Adrenal gland (tissue), 12 donors: ENCODE data around the gene SLC6A8. TPM values are rescaled to one million over a fixed set of nuclear protein-coding genes. Genes with fewer than 3 reads are reported as not detected.

Experiments
- DNase-seq, 7 donors: peaks; one replicate each; pipeline ENCODE4 v3.0.0-alpha.2; 2019 to 2020
- H3K27ac ChIP-seq, 5 donors: fragments of 200-600 bp; sonication (generic) in 4 of 5; 1 replicate in 3 of 5; 2 replicates in 2 of 5; pipeline versions ENCODE4 v1.5.1 to v1.8.0; 2016 to 2020; ENCODE audit warnings: mild to moderate bottlenecking in 1 of 5
- H3K27me3 ChIP-seq: fragments of 200-600 bp; 2 replicates; pipeline ENCODE4 v1.8.0; 2021
- H3K36me3 ChIP-seq, 2 donors: fragments of 200-600 bp; replicated peaks in 1 of 2; 1 replicate in 1 of 2; 2 replicates in 1 of 2; pipeline versions ENCODE4 v1.5.1 to v1.8.0; 2018 to 2022
- H3K4me1 ChIP-seq, 2 donors: fragments of 200-600 bp; replicated peaks in 1 of 2; 1 replicate in 1 of 2; 2 replicates in 1 of 2; pipeline versions ENCODE4 v1.5.1 to v1.8.0; 2018 to 2021
- H3K4me3 ChIP-seq, 4 donors: fragments of 200-600 bp; sonication (generic) in 3 of 4; one replicate each; pipeline ENCODE4 v1.5.1; 2016 to 2018
- H3K9me3 ChIP-seq, 3 donors: fragments of 200-600 bp; sonication (generic) in 1 of 3; replicated peaks in 1 of 3; 1 replicate in 2 of 3; 2 replicates in 1 of 3; pipeline versions ENCODE4 v1.5.1 to v1.8.0; 2016 to 2021
- CTCF ChIP-seq, 6 experiments: fragments of 450-650 bp in 4 of 6; fragments of 200-600 bp in 2 of 6; sonication (generic) in 1 of 6; IDR thresholded peaks; 1 replicate in 5 of 6; 2 replicates in 1 of 6; pipeline versions ENCODE4 v1.5.1 to v1.8.0; 2016 to 2021; ENCODE audit warnings: antibody characterized with exemption in 6 of 6, mild to moderate bottlenecking in 2 of 6, moderate library complexity in 1 of 6
- POLR2A ChIP-seq, 2 donors: fragments of 450-650 bp; IDR thresholded peaks; one replicate each; pipeline ENCODE4 v1.6.1; 2017; ENCODE audit warnings: antibody characterized with exemption in 2 of 2, mild to moderate bottlenecking in 2 of 2, moderate library complexity in 1 of 2
- WGBS, 4 donors: extraction: QIAGEN DNeasy Blood & Tissue Kit in 2 of 4; methylation state at CpG; one replicate each; pipeline versions ENCODE4 v1.1.5 to v1.1.7; 2013 to 2017; 5-methylcytosine and 5-hydroxymethylcytosine counted together
- intact Hi-C, 2 donors: fragments of 100-400 bp; cut with DNase I; formaldehyde crosslinking; loops; one replicate each; pipeline versions ENCODE4 v1.14.1 to v1.15.0; 2022 to 2023
- polyA plus RNA-seq, 3 donors: library from polyadenylated mRNA; stranded (reverse); fragments of 200-250 nt in 2 of 3; fragments of 350-450 nt in 1 of 3; fragmentation: Illumina TruSeq in 1 of 3; extraction: RNeasy Lipid Tissue Mini Kit (QIAGEN cat#74804) in 1 of 3; gene quantifications; one replicate each; pipeline ENCODE4 v1.2.3, GENCODE V29; 2013 to 2014
- total RNA-seq, 9 donors: library from RNA; depleted of rRNA in 4 of 9; stranded (reverse); fragments of >200 nt in 4 of 9; fragments of 120-200 nt in 1 of 9; fragmentation: NEBNext Ultra II Directional in 1 of 9; extraction: Animal tissue kit (Norgen Biotek cat#: 25700) in 1 of 9; gene quantifications; one replicate each; pipeline versions ENCODE4 v1.1.0 to v1.2.4, GENCODE V29; 2013 to 2023
- donor health status: healthy with polysubstance abuse.
- donor health status: Bipolar disorder and iron deficiency.
- donor health status: DM: yes; HTN: yes; CAD: no.
- donor health status: DM: no; HTN: no; CAD: no.
- donor health status: DM: no; HTN: no; CAD: no.
- donor health status: DM: yes; HTN: yes; CAD: no.

The SLC6A8 gene
- total and polyA plus RNA-seq, 12 donors: 3.1 to 136 (median 67.0) TPM

- DNase-seq: peak in 2 of 7 donors; percentile 9 to 14
- H3K36me3 ChIP-seq: no peaks in the 10 kb centered on the region
- H3K4me3 ChIP-seq: no peak overlapping the region
- intact Hi-C loops: loop anchor here in 1 of 2 donors (5.0 kb wide), 1 partner anchor 120 kb away; no protein-coding TSS in a partner anchor
- no peaks in the 10 kb centered on the region for H3K4me1 ChIP-seq
- WGBS, 4 donors: 50 to 79% (median 64%) methylated on average over 13 to 52 of the region's 53 CpGs
- no peak overlapping the region for H3K27ac ChIP-seq
- peaks cover 24% of the 10 kb centered on the region for H3K27me3 ChIP-seq
- no peaks in the 10 kb centered on the region for H3K9me3 ChIP-seq
- no peak for TF ChIP-seq POLR2A (IDR thresholded peaks at IDR 0.05)
- TF ChIP-seq CTCF (IDR thresholded peaks at IDR 0.05): no peak
Measured at GRCh38 chrX:153672531-153673427, 14.9 kb upstream of the SLC6A8 start.

- Histone ChIP-seq H3K27ac (no peak within 1 kb of the TSS), H3K36me3 (no peaks in the 10 kb centered on the region), H3K4me3 (no peak within 1 kb of the TSS), H3K9me3 (no peaks in the 10 kb centered on the region), H3K27me3 (peaks cover 24% of the 10 kb centered on the region), H3K4me1 (no peaks in the 10 kb centered on the region)
- 8 to 46% (median 35%) methylated on average over 11 to 70 of the region's 98 CpGs for WGBS, 4 donors
- peak in 2 of 7 donors; percentile 4 to 7 for DNase-seq
- intact Hi-C loops: loop anchor here in 1 of 2 donors (5.0 kb wide), 1 partner anchor 121 kb away; no protein-coding TSS in a partner anchor
- TF ChIP-seq CTCF (IDR thresholded peaks at IDR 0.05) (no peak), POLR2A (IDR thresholded peaks at IDR 0.05) (no peak)
Measured at GRCh38 chrX:153673428-153674218, 14.1 kb upstream of the SLC6A8 start, which contains the start of gene PNCK. TSS of gene PNCK (minus strand) at chrX:153673813. CDS start at chrX:153673076, 737 bp downstream.

- Histone ChIP-seq H3K9me3 (no peaks in the 10 kb centered on the region), H3K27me3 (peaks cover 24% of the 10 kb centered on the region), H3K4me1 (no peaks in the 10 kb centered on the region), H3K4me3 (no peak overlapping the region), H3K36me3 (no peaks in the 10 kb centered on the region), H3K27ac (no peak overlapping the region)
- TF ChIP-seq CTCF (IDR thresholded peaks at IDR 0.05): no peak
- no peak for TF ChIP-seq POLR2A (IDR thresholded peaks at IDR 0.05)
- intact Hi-C loops: loop anchor here in 1 of 2 donors (5.0 kb wide), 1 partner anchor 122 kb away; no protein-coding TSS in a partner anchor
- 72 to 84% (median 79%) methylated on average over 12 to 27 of the region's 27 CpGs for WGBS, 4 donors
- peak in 1 of 7 donors; percentile 18 for DNase-seq
Measured at GRCh38 chrX:153674219-153674851, 13.4 kb upstream of the SLC6A8 start.
